NB4 (cell line): Measurements from ENCODE around the gene ITGAV.

Experiments
- DNase-seq: peaks from one replicate; pipeline ENCODE4 v3.0.0; 2010; ENCODE audit warnings: low read depth
- H3K4me3 ChIP-seq: one replicate; pipeline ENCODE4 v1.5.1; 2011; ENCODE audit warnings: mild to moderate bottlenecking, low read depth, low read length, moderate library complexity
- MYC ChIP-seq: IDR thresholded peaks from 2 replicates; pipeline ENCODE4 v1.6.1; 2011; ENCODE audit warnings: low read depth, low read length
- POLR2A ChIP-seq: IDR thresholded peaks from 2 replicates; pipeline ENCODE4 v1.6.1; 2011; ENCODE audit warnings: mild to moderate bottlenecking; ENCODE audit not compliant: insufficient read length; ENCODE audit errors: extremely low read depth
- TF ChIP-seq, protein P1 (sequence below): IDR thresholded peaks from 2 replicates; pipeline ENCODE4 v1.6.1; 2011; ENCODE audit warnings: low read depth, low read length
- TF ChIP-seq, protein P2 (sequence below): IDR thresholded peaks from one replicate; pipeline ENCODE4 v1.5.1; 2012; ENCODE audit warnings: low read depth, low read length

ITGAV gene

DNA sequence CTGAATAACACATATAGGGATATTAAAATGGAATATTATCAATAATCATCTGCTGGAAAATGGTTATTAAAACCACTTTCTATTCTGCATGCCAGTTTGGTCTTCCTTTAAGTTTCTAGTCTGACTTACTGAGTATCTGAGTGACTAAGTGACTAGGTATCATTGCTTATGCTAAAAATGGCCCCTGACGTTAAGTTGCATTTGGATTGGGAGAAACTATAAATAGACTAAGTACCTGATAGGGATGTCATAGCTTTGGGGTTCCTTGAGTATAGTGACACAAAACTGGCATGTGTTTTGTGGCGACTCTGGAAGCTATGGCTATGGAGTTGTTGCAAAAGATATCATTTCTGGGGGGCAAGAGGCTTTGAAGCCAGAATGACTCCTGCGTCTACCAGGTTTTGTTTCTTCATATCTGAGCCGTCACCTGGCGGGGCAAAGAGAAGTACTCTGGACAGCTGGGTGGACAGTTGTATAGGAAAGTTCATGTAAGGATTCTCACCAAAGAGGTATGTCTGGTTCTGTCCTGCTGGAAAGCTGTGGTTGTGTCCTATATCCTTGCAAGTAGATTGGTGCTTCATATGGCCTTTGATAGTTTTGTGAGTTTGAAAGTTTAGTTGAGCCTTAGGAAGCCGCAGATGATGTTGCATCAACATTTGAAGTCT lies 17.9 kb downstream of the ITGAV start:
- no peak overlapping the region for H3K4me3 ChIP-seq
- no peak for DNase-seq

DNA sequence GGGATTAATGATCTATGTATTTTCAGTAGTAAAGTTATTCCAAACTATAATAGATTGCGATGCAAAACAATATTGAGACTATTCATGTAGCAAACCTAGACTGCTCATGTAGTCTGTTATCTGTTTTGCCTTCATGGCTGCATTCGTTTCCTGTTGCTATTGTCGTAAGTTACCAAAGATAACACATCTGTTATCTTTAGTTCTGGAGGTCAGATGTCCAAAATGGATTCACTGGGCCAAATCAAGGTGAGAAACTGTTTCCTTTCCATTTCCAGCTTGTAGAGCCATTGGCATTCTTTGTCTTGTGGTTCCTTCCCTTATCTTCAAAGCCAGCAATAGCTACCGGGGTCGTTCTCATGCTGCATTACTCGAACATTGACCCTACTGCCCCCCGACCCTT lies 20.9 kb downstream of the ITGAV start:
- H3K4me3 ChIP-seq = no peak overlapping the region
- no peak for DNase-seq

More for the DNA sequence above, 17.9 kb downstream of the ITGAV start:
- TF ChIP-seq, protein P1, sequence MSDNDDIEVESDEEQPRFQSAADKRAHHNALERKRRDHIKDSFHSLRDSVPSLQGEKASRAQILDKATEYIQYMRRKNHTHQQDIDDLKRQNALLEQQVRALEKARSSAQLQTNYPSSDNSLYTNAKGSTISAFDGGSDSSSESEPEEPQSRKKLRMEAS = no peak
- TF ChIP-seq POLR2A (no peak), MYC (no peak)
- TF ChIP-seq, protein P2, sequence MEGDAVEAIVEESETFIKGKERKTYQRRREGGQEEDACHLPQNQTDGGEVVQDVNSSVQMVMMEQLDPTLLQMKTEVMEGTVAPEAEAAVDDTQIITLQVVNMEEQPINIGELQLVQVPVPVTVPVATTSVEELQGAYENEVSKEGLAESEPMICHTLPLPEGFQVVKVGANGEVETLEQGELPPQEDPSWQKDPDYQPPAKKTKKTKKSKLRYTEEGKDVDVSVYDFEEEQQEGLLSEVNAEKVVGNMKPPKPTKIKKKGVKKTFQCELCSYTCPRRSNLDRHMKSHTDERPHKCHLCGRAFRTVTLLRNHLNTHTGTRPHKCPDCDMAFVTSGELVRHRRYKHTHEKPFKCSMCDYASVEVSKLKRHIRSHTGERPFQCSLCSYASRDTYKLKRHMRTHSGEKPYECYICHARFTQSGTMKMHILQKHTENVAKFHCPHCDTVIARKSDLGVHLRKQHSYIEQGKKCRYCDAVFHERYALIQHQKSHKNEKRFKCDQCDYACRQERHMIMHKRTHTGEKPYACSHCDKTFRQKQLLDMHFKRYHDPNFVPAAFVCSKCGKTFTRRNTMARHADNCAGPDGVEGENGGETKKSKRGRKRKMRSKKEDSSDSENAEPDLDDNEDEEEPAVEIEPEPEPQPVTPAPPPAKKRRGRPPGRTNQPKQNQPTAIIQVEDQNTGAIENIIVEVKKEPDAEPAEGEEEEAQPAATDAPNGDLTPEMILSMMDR = no peak

DNA sequence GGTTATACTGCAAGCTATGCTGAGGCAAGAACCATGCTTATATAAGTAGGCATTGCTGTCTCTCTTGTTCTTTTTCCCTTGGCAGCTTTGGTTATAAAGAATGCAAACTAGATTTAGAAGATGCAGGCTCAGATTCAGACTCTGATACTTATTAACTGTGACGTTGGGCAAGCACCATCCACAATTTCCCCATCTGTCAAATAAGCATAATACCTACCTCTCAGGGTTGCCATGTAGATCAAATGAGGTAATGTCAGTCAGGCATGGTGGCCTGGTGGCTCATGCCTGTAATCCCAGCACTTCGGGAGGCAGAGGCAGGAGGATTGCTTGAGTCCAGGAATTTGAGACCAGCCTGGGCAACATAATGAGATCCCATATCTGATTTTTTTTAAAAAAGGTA lies 21.7 kb downstream of the ITGAV start:
- no peak for DNase-seq
- H3K4me3 ChIP-seq = no peak overlapping the region
- TF ChIP-seq, protein P2 = no peak
- TF ChIP-seq, protein P1 = no peak
- TF ChIP-seq POLR2A (no peak), MYC (no peak)

More for the DNA sequence above, 20.9 kb downstream of the ITGAV start:
- TF ChIP-seq, protein P2 = no peak
- TF ChIP-seq POLR2A (no peak), MYC (no peak)
- TF ChIP-seq, protein P1 = no peak

DNA sequence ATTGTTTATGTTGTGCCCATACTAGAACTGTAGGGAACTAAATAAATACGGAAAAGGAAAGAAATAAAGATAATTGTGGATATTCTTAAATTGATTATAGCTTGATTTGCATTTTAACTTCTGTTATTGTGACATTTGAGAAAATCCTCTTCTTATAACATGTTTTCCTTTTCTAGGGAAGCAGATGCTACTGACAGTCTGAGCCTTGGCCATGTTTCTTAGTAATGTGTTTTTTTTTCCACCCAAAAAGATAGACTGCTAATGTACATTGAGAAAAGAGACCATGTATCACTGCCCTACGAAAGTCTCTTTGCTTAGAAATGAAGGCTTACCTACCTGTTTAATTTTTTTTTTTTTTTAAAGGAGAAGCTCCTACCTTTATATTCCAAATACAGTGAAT lies 22.2 kb downstream of the ITGAV start:
- H3K4me3 ChIP-seq = no peak overlapping the region
- TF ChIP-seq MYC = no peak
- TF ChIP-seq, protein P2 = no peak
- no peak for TF ChIP-seq POLR2A
- TF ChIP-seq, protein P1 = no peak
- no peak for DNase-seq

DNA sequence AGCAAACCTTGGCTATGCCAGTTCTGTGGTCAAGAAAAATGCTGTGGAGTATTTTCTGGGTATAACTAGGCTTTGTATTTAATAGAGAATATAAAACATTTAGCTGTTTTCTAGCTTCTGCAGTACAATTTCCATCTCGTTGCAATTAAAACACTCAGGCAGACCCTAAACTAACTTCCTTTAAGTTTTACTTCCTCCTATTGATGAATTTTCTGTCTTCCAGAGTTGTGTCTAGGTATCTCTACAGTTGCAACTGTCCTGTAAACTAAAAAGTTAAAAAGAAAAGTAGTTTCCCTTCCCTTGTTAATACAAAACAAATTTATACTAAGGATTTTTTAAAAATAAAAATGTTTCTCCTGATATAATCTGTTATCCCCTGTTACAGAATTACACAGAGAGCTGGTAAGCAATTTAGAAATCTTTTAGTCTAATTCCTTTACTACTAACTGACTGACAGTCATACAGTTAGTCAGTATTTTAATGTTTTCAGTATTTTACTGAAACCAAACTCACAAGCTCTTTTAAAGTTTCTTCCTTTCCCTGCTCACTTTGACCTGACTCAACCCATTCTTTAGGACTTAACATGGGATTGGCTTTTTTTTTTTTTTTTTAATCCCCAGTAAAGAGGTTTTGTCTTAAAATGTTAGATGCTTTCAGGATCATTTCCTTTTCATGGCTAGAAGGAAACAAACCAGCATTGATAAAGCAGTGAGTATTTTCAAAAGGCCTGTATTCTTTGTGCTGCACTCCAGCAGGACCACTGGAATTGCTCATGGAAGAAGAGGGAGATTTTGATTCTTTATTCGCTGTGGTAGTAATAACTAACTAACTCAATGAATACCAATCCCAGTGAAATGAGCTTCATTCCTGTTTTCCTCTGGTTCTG lies 22.9 kb downstream of the ITGAV start:
- no peak overlapping the region for H3K4me3 ChIP-seq
- TF ChIP-seq POLR2A = no peak
- TF ChIP-seq, protein P2 = no peak
- no peak for DNase-seq
